ENCODE measurements around the gene CENPU.

CENPU gene

GRCh38 chr4:184774152-184774551, 40.3 kb upstream of the CENPU start:
- 100% methylated on average over 5 of the region's 7 CpGs for WGBS (ENCODE audit: insufficient coverage)
- POLR2A ChIA-PET: no interaction called here

GRCh38 chr4:184771416-184771815, 37.5 kb upstream of the CENPU start:
- Histone ChIP-seq H3K4me1 (ENCODE audit: control extremely low read depth in 1 of 4, control insufficient read depth in 4 of 4, insufficient read depth in 4 of 4, low read length in 3 of 4) (no peaks in the 10 kb centered on the region), H3K4me3 (ENCODE audit: control insufficient read depth in 1 of 7, extremely low read depth in 1 of 7, insufficient read depth in 4 of 7, low read depth in 2 of 7, low read length in 6 of 7) (no peak overlapping the region), H3K27me3 (replicated peaks in 2 of 5; ENCODE audit: control insufficient read depth in 4 of 5, insufficient read depth in 5 of 5, low read length in 4 of 5) (no peaks in the 10 kb centered on the region), H3K27ac (ENCODE audit: insufficient read depth in 1 of 2, low read depth in 1 of 2, low read length in 2 of 2, poor library complexity in 1 of 2, severe bottlenecking in 2 of 2) (no peak overlapping the region), H3K9me3 (ENCODE audit: control extremely low read depth in 1 of 5, control insufficient read depth in 4 of 5, insufficient read depth in 2 of 5, low read depth in 1 of 5, low read length in 4 of 5) (no peaks in the 10 kb centered on the region), H3K36me3 (ENCODE audit: control insufficient read depth in 4 of 4, insufficient read depth in 4 of 4, low read length in 3 of 4) (peaks cover 23 to 55% (median 28%) of the 10 kb centered on the region in 4 experiments)
- POLR2A ChIA-PET: interaction anchor here (0.8 kb wide), 1 partner anchor 17 kb away, joined by 3 read pairs; no protein-coding TSS in a partner anchor
- WGBS (ENCODE audit: insufficient coverage): 100% methylated on average over 1 of the region's 1 CpG
- CTCF ChIA-PET: interaction anchor here (1.3 kb wide), 1 partner anchor 51 kb away, joined by 3 read pairs; no protein-coding TSS in a partner anchor
- DNase-seq: no peak

More at GRCh38 chr4:184774152-184774551, 40.3 kb upstream of the CENPU start:
- CTCF ChIA-PET: interaction anchor here (1.3 kb wide), 1 partner anchor 29 kb away, joined by 3 read pairs; no protein-coding TSS in a partner anchor
- H3K27ac ChIP-seq (ENCODE audit: insufficient read depth in 1 of 2, low read depth in 1 of 2, low read length in 2 of 2, poor library complexity in 1 of 2, severe bottlenecking in 2 of 2): no peak overlapping the region
- H3K4me1 ChIP-seq (ENCODE audit: control extremely low read depth in 1 of 4, control insufficient read depth in 4 of 4, insufficient read depth in 4 of 4, low read length in 3 of 4): no peaks in the 10 kb centered on the region
- no peak for DNase-seq
- peaks cover 0 to 1% (median 0%) of the 10 kb centered on the region in 5 experiments for H3K9me3 ChIP-seq (ENCODE audit: control extremely low read depth in 1 of 5, control insufficient read depth in 4 of 5, insufficient read depth in 2 of 5, low read depth in 1 of 5, low read length in 4 of 5)
- peaks cover 13 to 42% (median 16%) of the 10 kb centered on the region in 4 experiments for H3K36me3 ChIP-seq (ENCODE audit: control insufficient read depth in 4 of 4, insufficient read depth in 4 of 4, low read length in 3 of 4)
- H3K27me3 ChIP-seq (replicated peaks in 2 of 5; ENCODE audit: control insufficient read depth in 4 of 5, insufficient read depth in 5 of 5, low read length in 4 of 5): no peaks in the 10 kb centered on the region
- H3K4me3 ChIP-seq (ENCODE audit: control insufficient read depth in 1 of 7, extremely low read depth in 1 of 7, insufficient read depth in 4 of 7, low read depth in 2 of 7, low read length in 6 of 7): no peak overlapping the region

- H3K27ac ChIP-seq (ENCODE audit: insufficient read depth in 1 of 2, low read depth in 1 of 2, low read length in 2 of 2, poor library complexity in 1 of 2, severe bottlenecking in 2 of 2): no peak overlapping the region
- 93% methylated on average over 3 of the region's 7 CpGs for WGBS (ENCODE audit: insufficient coverage)
- H3K36me3 ChIP-seq (ENCODE audit: control insufficient read depth in 4 of 4, insufficient read depth in 4 of 4, low read length in 3 of 4): peaks cover 33 to 70% (median 35%) of the 10 kb centered on the region in 4 experiments
- no peak for DNase-seq
- H3K9me3 ChIP-seq (ENCODE audit: control extremely low read depth in 1 of 5, control insufficient read depth in 4 of 5, insufficient read depth in 2 of 5, low read depth in 1 of 5, low read length in 4 of 5): no peaks in the 10 kb centered on the region
- H3K4me1 ChIP-seq (ENCODE audit: control extremely low read depth in 1 of 4, control insufficient read depth in 4 of 4, insufficient read depth in 4 of 4, low read length in 3 of 4): no peaks in the 10 kb centered on the region
- H3K27me3 ChIP-seq (replicated peaks in 2 of 5; ENCODE audit: control insufficient read depth in 4 of 5, insufficient read depth in 5 of 5, low read length in 4 of 5): no peaks in the 10 kb centered on the region
- H3K4me3 ChIP-seq (ENCODE audit: control insufficient read depth in 1 of 7, extremely low read depth in 1 of 7, insufficient read depth in 4 of 7, low read depth in 2 of 7, low read length in 6 of 7): no peak overlapping the region
- CTCF ChIA-PET: no interaction called here
- POLR2A ChIA-PET: no interaction called here
Observed at GRCh38 chr4:184769141-184769765, 35.4 kb upstream of the CENPU start.

GRCh38 chr4:184768296-184768695, 34.4 kb upstream of the CENPU start:
- DNase-seq: no peak
- ChIA-PET POLR2A (no interaction called here), CTCF (no interaction called here)
- 96% methylated on average over 4 of the region's 5 CpGs for WGBS (ENCODE audit: insufficient coverage)
- H3K36me3 ChIP-seq (ENCODE audit: control insufficient read depth in 4 of 4, insufficient read depth in 4 of 4, low read length in 3 of 4): peaks cover 33 to 75% (median 39%) of the 10 kb centered on the region in 4 experiments
- no peaks in the 10 kb centered on the region for H3K27me3 ChIP-seq (replicated peaks in 2 of 5; ENCODE audit: control insufficient read depth in 4 of 5, insufficient read depth in 5 of 5, low read length in 4 of 5)
- no peak overlapping the region for H3K4me3 ChIP-seq (ENCODE audit: control insufficient read depth in 1 of 7, extremely low read depth in 1 of 7, insufficient read depth in 4 of 7, low read depth in 2 of 7, low read length in 6 of 7)
- H3K27ac ChIP-seq (ENCODE audit: insufficient read depth in 1 of 2, low read depth in 1 of 2, low read length in 2 of 2, poor library complexity in 1 of 2, severe bottlenecking in 2 of 2): no peak overlapping the region
- no peaks in the 10 kb centered on the region for H3K9me3 ChIP-seq (ENCODE audit: control extremely low read depth in 1 of 5, control insufficient read depth in 4 of 5, insufficient read depth in 2 of 5, low read depth in 1 of 5, low read length in 4 of 5)
- H3K4me1 ChIP-seq (ENCODE audit: control extremely low read depth in 1 of 4, control insufficient read depth in 4 of 4, insufficient read depth in 4 of 4, low read length in 3 of 4): peaks cover 0 to 1% (median 0%) of the 10 kb centered on the region in 4 experiments

- H3K4me1 ChIP-seq (ENCODE audit: control extremely low read depth in 1 of 4, control insufficient read depth in 4 of 4, insufficient read depth in 4 of 4, low read length in 3 of 4): peaks cover 0 to 15% (median 9%) of the 10 kb centered on the region in 4 experiments
- no peaks in the 10 kb centered on the region for H3K27me3 ChIP-seq (replicated peaks in 2 of 5; ENCODE audit: control insufficient read depth in 4 of 5, insufficient read depth in 5 of 5, low read length in 4 of 5)
- ChIA-PET POLR2A (no interaction called here), CTCF (no interaction called here)
- H3K9me3 ChIP-seq (ENCODE audit: control extremely low read depth in 1 of 5, control insufficient read depth in 4 of 5, insufficient read depth in 2 of 5, low read depth in 1 of 5, low read length in 4 of 5): no peaks in the 10 kb centered on the region
- no peak for DNase-seq
- H3K27ac ChIP-seq (ENCODE audit: insufficient read depth in 1 of 2, low read depth in 1 of 2, low read length in 2 of 2, poor library complexity in 1 of 2, severe bottlenecking in 2 of 2): no peak overlapping the region
- H3K4me3 ChIP-seq (ENCODE audit: control insufficient read depth in 1 of 7, extremely low read depth in 1 of 7, insufficient read depth in 4 of 7, low read depth in 2 of 7, low read length in 6 of 7): no peak overlapping the region
- H3K36me3 ChIP-seq (ENCODE audit: control insufficient read depth in 4 of 4, insufficient read depth in 4 of 4, low read length in 3 of 4): peaks cover 29 to 58% (median 36%) of the 10 kb centered on the region in 4 experiments
- WGBS (ENCODE audit: insufficient coverage): 96% methylated on average over 8 of the region's 9 CpGs
Observed at GRCh38 chr4:184766446-184766845, 32.5 kb upstream of the CENPU start.

- Histone ChIP-seq H3K9me3 (ENCODE audit: control extremely low read depth in 1 of 5, control insufficient read depth in 4 of 5, insufficient read depth in 2 of 5, low read depth in 1 of 5, low read length in 4 of 5) (no peaks in the 10 kb centered on the region), H3K36me3 (ENCODE audit: control insufficient read depth in 4 of 4, insufficient read depth in 4 of 4, low read length in 3 of 4) (peaks cover 29 to 61% (median 36%) of the 10 kb centered on the region in 4 experiments), H3K4me3 (ENCODE audit: control insufficient read depth in 1 of 7, extremely low read depth in 1 of 7, insufficient read depth in 4 of 7, low read depth in 2 of 7, low read length in 6 of 7) (no peak overlapping the region), H3K27ac (ENCODE audit: insufficient read depth in 1 of 2, low read depth in 1 of 2, low read length in 2 of 2, poor library complexity in 1 of 2, severe bottlenecking in 2 of 2) (no peak overlapping the region), H3K4me1 (ENCODE audit: control extremely low read depth in 1 of 4, control insufficient read depth in 4 of 4, insufficient read depth in 4 of 4, low read length in 3 of 4) (peaks cover 0 to 15% (median 9%) of the 10 kb centered on the region in 4 experiments), H3K27me3 (replicated peaks in 2 of 5; ENCODE audit: control insufficient read depth in 4 of 5, insufficient read depth in 5 of 5, low read length in 4 of 5) (no peaks in the 10 kb centered on the region)
- no peak for DNase-seq
- ChIA-PET POLR2A (no interaction called here), CTCF (no interaction called here)
- WGBS (ENCODE audit: insufficient coverage): 96% methylated on average over 15 of the region's 21 CpGs
Observed at GRCh38 chr4:184765473-184766340, 31.8 kb upstream of the CENPU start.

- Histone ChIP-seq H3K9me3 (ENCODE audit: control extremely low read depth in 1 of 5, control insufficient read depth in 4 of 5, insufficient read depth in 2 of 5, low read depth in 1 of 5, low read length in 4 of 5) (no peaks in the 10 kb centered on the region), H3K4me1 (ENCODE audit: control extremely low read depth in 1 of 4, control insufficient read depth in 4 of 4, insufficient read depth in 4 of 4, low read length in 3 of 4) (peaks cover 0 to 15% (median 9%) of the 10 kb centered on the region in 4 experiments), H3K27ac (ENCODE audit: insufficient read depth in 1 of 2, low read depth in 1 of 2, low read length in 2 of 2, poor library complexity in 1 of 2, severe bottlenecking in 2 of 2) (no peak overlapping the region), H3K36me3 (ENCODE audit: control insufficient read depth in 4 of 4, insufficient read depth in 4 of 4, low read length in 3 of 4) (peaks cover 31 to 65% (median 39%) of the 10 kb centered on the region in 4 experiments), H3K4me3 (ENCODE audit: control insufficient read depth in 1 of 7, extremely low read depth in 1 of 7, insufficient read depth in 4 of 7, low read depth in 2 of 7, low read length in 6 of 7) (no peak overlapping the region), H3K27me3 (replicated peaks in 2 of 5; ENCODE audit: control insufficient read depth in 4 of 5, insufficient read depth in 5 of 5, low read length in 4 of 5) (no peaks in the 10 kb centered on the region)
- POLR2A ChIA-PET: no interaction called here
- CTCF ChIA-PET: interaction anchor here (1.1 kb wide), 1 partner anchor 13 kb away, joined by 4 read pairs; no protein-coding TSS in a partner anchor
- DNase-seq: no peak
- WGBS (ENCODE audit: insufficient coverage): 96% methylated on average over 3 of the region's 4 CpGs
Observed at GRCh38 chr4:184764601-184765000, 30.7 kb upstream of the CENPU start.
